ENCODE results near the gene ALDH1A3. TPM values are rescaled to one million over a fixed set of nuclear protein-coding genes. Genes with fewer than 3 reads are reported as not detected.
A peak's percentile ranks its signal among the peaks of the same experiment; 100 is the strongest.

The ALDH1A3 gene
- total RNA-seq, 1 experiment from 2014 or later, result 5,398 TPM

DNA sequence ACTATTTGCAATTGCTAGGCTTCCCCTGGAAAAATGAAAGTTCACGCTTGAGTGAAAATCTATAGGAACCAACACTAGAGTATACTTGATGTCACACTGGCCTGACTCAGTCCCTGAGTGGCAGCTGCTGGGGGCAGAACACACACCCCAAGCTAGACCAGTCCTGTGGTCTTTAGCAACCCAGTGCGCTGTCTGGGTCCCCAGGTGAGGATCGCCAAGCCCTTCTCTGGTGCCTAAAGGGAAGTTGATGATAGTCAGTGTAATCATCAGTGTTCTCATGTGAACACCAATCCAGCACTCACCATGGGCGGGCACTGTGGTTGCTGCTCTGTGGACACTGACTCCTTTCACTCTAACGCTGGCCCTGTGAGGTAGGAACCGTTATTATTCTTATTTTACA, 11.2 kb downstream of the ALDH1A3 start:
- Histone ChIP-seq H3K36me3 (ENCODE audit: low read depth, low read length) (peaks cover 93% of the 10 kb centered on the region), H3K27ac (ENCODE audit: low read length) (peak overlapping the region; percentile 65), H3K9me2 (replicated peaks; ENCODE audit: low read length) (no peaks in the 10 kb centered on the region), H3K4me2 (ENCODE audit: low read length) (no peak overlapping the region), H3K27me3 (ENCODE audit: low read length) (no peaks in the 10 kb centered on the region), H3K9me3 (ENCODE audit: low read length) (no peaks in the 10 kb centered on the region), H4K20me1 (ENCODE audit: low read length) (peaks cover 84% of the 10 kb centered on the region), H3F3A (ENCODE audit: low read length, unreplicated experiment) (peaks cover 83% of the 10 kb centered on the region), H3K9ac (ENCODE audit: low read length) (no peak overlapping the region), H3K4me1 (ENCODE audit: insufficient read depth, low read length) (peaks cover 40% of the 10 kb centered on the region), H3K4me3 (ENCODE audit: low read length) (no peak overlapping the region), H3K79me2 (ENCODE audit: low read length) (peaks cover 68% of the 10 kb centered on the region), H2AFZ (ENCODE audit: low read length) (no peak overlapping the region)
- no TSS peak for BruUV-seq (replicated peaks)
- POLR2A ChIA-PET (ENCODE audit: unreplicated experiment), result no interaction called here
- no peak for TF ChIP-seq EZH2 (IDR thresholded peaks at IDR 0.05; ENCODE audit: low read length, unreplicated experiment)
- TF ChIP-seq, protein P1, sequence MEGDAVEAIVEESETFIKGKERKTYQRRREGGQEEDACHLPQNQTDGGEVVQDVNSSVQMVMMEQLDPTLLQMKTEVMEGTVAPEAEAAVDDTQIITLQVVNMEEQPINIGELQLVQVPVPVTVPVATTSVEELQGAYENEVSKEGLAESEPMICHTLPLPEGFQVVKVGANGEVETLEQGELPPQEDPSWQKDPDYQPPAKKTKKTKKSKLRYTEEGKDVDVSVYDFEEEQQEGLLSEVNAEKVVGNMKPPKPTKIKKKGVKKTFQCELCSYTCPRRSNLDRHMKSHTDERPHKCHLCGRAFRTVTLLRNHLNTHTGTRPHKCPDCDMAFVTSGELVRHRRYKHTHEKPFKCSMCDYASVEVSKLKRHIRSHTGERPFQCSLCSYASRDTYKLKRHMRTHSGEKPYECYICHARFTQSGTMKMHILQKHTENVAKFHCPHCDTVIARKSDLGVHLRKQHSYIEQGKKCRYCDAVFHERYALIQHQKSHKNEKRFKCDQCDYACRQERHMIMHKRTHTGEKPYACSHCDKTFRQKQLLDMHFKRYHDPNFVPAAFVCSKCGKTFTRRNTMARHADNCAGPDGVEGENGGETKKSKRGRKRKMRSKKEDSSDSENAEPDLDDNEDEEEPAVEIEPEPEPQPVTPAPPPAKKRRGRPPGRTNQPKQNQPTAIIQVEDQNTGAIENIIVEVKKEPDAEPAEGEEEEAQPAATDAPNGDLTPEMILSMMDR (conservative IDR thresholded peaks at IDR 0.05; ENCODE audit: low read depth, low read length), result no peak
- TF ChIP-seq EZH2phosphoT487 (IDR thresholded peaks at IDR 0.05; ENCODE audit: borderline replicate concordance, low read length), result no peak
- intact Hi-C loops (cut with micrococcal nuclease), result no loop called here
- ATAC-seq, result peak; percentile 6; the same call in 1 of the 2 replicates
- CTCF ChIA-PET, result no interaction called here
- peak; percentile 16 for DNase-seq

GRCh38 chr15:100891307-100892012, 11.8 kb downstream of the ALDH1A3 start:
- TF ChIP-seq EZH2 (IDR thresholded peaks at IDR 0.05; ENCODE audit: low read length, unreplicated experiment), result no peak
- ATAC-seq (no peak), DNase-seq (peak; percentile 20)
- no peaks in the 10 kb centered on the region for H3K9me3 ChIP-seq (ENCODE audit: low read length)
- no peaks in the 10 kb centered on the region for H3K9me2 ChIP-seq (replicated peaks; ENCODE audit: low read length)
- no peaks in the 10 kb centered on the region for H3K27me3 ChIP-seq (ENCODE audit: low read length)
- peaks cover 81% of the 10 kb centered on the region for H4K20me1 ChIP-seq (ENCODE audit: low read length)
- H3K4me1 ChIP-seq (ENCODE audit: insufficient read depth, low read length), result peaks cover 34% of the 10 kb centered on the region
- H3F3A ChIP-seq (ENCODE audit: low read length, unreplicated experiment), result peaks cover 83% of the 10 kb centered on the region
- peaks cover 93% of the 10 kb centered on the region for H3K36me3 ChIP-seq (ENCODE audit: low read depth, low read length)
- no TSS peak for BruUV-seq (replicated peaks)
- peak overlapping the region; percentile 65 for H3K27ac ChIP-seq (ENCODE audit: low read length)
- H2AFZ ChIP-seq (ENCODE audit: low read length), result no peak overlapping the region
- no peak overlapping the region for H3K4me2 ChIP-seq (ENCODE audit: low read length)
- H3K4me3 ChIP-seq (ENCODE audit: low read length), result no peak overlapping the region
- peaks cover 67% of the 10 kb centered on the region for H3K79me2 ChIP-seq (ENCODE audit: low read length)
- POLR2A ChIA-PET (ENCODE audit: unreplicated experiment), result no interaction called here
- intact Hi-C loops (cut with micrococcal nuclease), result no loop called here
- H3K9ac ChIP-seq (ENCODE audit: low read length), result no peak overlapping the region
- CTCF ChIA-PET, result no interaction called here

DNA sequence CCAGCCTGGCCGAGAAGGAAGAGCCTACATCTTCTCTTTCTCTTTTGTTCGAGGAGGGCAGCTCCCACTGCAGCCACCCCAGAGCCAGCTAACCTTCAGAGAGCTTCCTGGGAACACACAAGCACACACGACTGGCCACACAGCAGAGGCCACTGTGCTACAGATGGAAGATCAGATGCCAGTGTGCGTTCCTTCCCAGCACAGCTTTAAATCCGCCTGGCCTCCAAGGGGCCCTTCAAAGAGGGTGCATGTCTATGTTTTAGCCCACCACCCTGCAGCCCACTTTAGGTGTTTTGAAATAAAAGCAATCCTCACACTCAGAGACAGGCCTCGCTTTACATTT, 12.4 kb downstream of the ALDH1A3 start:
- H3F3A ChIP-seq (ENCODE audit: low read length, unreplicated experiment), result peaks cover 83% of the 10 kb centered on the region
- peaks cover 93% of the 10 kb centered on the region for H3K36me3 ChIP-seq (ENCODE audit: low read depth, low read length)
- intact Hi-C loops (cut with micrococcal nuclease), result no loop called here
- no peak overlapping the region for H3K9ac ChIP-seq (ENCODE audit: low read length)
- peaks cover 76% of the 10 kb centered on the region for H4K20me1 ChIP-seq (ENCODE audit: low read length)
- POLR2A ChIA-PET (ENCODE audit: unreplicated experiment), result no interaction called here
- DNase-seq (no peak), ATAC-seq (no peak)
- H3K27me3 ChIP-seq (ENCODE audit: low read length), result no peaks in the 10 kb centered on the region
- H3K79me2 ChIP-seq (ENCODE audit: low read length), result peaks cover 61% of the 10 kb centered on the region
- no peak overlapping the region for H3K4me2 ChIP-seq (ENCODE audit: low read length)
- BruUV-seq (replicated peaks), result no TSS peak
- H3K4me1 ChIP-seq (ENCODE audit: insufficient read depth, low read length), result peaks cover 29% of the 10 kb centered on the region
- no peak for TF ChIP-seq EZH2 (IDR thresholded peaks at IDR 0.05; ENCODE audit: low read length, unreplicated experiment)
- TF ChIP-seq EZH2phosphoT487 (IDR thresholded peaks at IDR 0.05; ENCODE audit: borderline replicate concordance, low read length), result no peak
- TF ChIP-seq, protein P1 (conservative IDR thresholded peaks at IDR 0.05; ENCODE audit: low read depth, low read length), result no peak
- H3K4me3 ChIP-seq (ENCODE audit: low read length), result no peak overlapping the region
- CTCF ChIA-PET, result no interaction called here
- H3K9me3 ChIP-seq (ENCODE audit: low read length), result no peaks in the 10 kb centered on the region
- H2AFZ ChIP-seq (ENCODE audit: low read length), result no peak overlapping the region
- H3K27ac ChIP-seq (ENCODE audit: low read length), result peak overlapping the region; percentile 65; the same call in 1 of the 2 replicates
- H3K9me2 ChIP-seq (replicated peaks; ENCODE audit: low read length), result no peaks in the 10 kb centered on the region

All from PC-3 (cell line).